ENCODE measurements around the gene DMAC2L.

DMAC2L gene

DNA sequence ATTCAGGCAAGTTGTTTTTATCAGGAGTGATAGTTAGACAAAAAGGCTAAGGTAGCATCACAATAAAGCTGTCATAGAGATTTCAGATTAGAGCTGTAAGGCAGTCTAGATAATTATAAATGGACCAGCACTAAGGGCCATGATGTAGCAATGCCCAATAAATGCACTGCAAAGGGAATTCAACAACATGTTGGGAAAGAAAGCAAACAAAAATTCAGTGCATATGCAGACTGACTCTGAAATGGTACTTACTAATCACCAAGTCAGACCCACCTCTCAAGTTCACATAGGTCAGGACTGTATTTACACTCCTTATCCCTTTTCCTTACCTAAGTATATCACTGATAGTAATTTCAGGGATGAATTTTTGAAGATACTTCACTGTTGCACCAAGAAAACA lies 47.1 kb upstream of the DMAC2L start:
- H3K4me1 ChIP-seq (ENCODE audit: insufficient read depth, low read length, poor library complexity, severe bottlenecking) = no peaks in the 10 kb centered on the region
- no peak overlapping the region for H2AFZ ChIP-seq (ENCODE audit: low read length)
- no peaks in the 10 kb centered on the region for H3K79me2 ChIP-seq (ENCODE audit: insufficient read depth, low read length)
- no peak overlapping the region for H3K4me3 ChIP-seq (ENCODE audit: low read length, poor library complexity, severe bottlenecking)
- no peaks in the 10 kb centered on the region for H3K9me2 ChIP-seq (replicated peaks; ENCODE audit: low read depth, low read length)
- no peak overlapping the region for H3K9ac ChIP-seq (ENCODE audit: low read depth, low read length, poor library complexity, severe bottlenecking)
- H3K27me3 ChIP-seq (ENCODE audit: insufficient read depth, low read length, poor library complexity, severe bottlenecking) = no peaks in the 10 kb centered on the region
- H3K36me3 ChIP-seq (ENCODE audit: insufficient read depth, low read length) = no peaks in the 10 kb centered on the region
- TF ChIP-seq EZH2phosphoT487 (IDR thresholded peaks at IDR 0.05; ENCODE audit: borderline replicate concordance) = no peak
- TF ChIP-seq, protein P1, sequence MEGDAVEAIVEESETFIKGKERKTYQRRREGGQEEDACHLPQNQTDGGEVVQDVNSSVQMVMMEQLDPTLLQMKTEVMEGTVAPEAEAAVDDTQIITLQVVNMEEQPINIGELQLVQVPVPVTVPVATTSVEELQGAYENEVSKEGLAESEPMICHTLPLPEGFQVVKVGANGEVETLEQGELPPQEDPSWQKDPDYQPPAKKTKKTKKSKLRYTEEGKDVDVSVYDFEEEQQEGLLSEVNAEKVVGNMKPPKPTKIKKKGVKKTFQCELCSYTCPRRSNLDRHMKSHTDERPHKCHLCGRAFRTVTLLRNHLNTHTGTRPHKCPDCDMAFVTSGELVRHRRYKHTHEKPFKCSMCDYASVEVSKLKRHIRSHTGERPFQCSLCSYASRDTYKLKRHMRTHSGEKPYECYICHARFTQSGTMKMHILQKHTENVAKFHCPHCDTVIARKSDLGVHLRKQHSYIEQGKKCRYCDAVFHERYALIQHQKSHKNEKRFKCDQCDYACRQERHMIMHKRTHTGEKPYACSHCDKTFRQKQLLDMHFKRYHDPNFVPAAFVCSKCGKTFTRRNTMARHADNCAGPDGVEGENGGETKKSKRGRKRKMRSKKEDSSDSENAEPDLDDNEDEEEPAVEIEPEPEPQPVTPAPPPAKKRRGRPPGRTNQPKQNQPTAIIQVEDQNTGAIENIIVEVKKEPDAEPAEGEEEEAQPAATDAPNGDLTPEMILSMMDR (conservative IDR thresholded peaks at IDR 0.05; ENCODE audit: low read length) = no peak
- H3F3A ChIP-seq (ENCODE audit: low read depth) = no peaks in the 10 kb centered on the region
- H3K9me3 ChIP-seq (ENCODE audit: insufficient read depth, low read depth, low read length) = no peaks in the 10 kb centered on the region
- H4K20me1 ChIP-seq (ENCODE audit: insufficient read depth, low read length, poor library complexity, severe bottlenecking) = no peaks in the 10 kb centered on the region
- H3K4me2 ChIP-seq (ENCODE audit: low read depth, low read length, poor library complexity, severe bottlenecking) = no peak overlapping the region

DNA sequence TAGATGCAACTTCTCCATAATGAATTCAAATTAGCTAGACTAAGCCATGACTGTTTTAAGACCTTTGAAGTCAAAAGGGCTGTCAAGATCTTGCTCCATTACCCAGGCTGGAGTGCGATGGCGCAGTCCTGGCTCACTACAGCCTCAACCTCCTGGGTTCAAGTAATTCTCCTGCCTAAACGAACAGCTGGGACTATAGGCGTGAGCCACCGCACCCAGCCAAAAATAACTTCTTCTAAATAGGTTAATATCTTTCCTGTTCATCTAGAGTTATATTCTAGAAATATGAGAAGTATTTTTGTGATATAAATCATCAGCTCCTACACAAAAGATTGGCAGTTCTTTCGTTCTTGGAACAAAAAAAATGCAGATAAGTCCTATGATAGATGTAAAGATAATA lies 41.2 kb upstream of the DMAC2L start:
- H3K9me2 ChIP-seq (replicated peaks; ENCODE audit: low read depth, low read length) = no peaks in the 10 kb centered on the region
- no peaks in the 10 kb centered on the region for H3K27me3 ChIP-seq (ENCODE audit: insufficient read depth, low read length, poor library complexity, severe bottlenecking)
- no peak overlapping the region for H3K4me3 ChIP-seq (ENCODE audit: low read length, poor library complexity, severe bottlenecking)
- H2AFZ ChIP-seq (ENCODE audit: low read length) = no peak overlapping the region
- no peak overlapping the region for H3K4me2 ChIP-seq (ENCODE audit: low read depth, low read length, poor library complexity, severe bottlenecking)
- no peak for TF ChIP-seq EZH2phosphoT487 (IDR thresholded peaks at IDR 0.05; ENCODE audit: borderline replicate concordance)
- TF ChIP-seq, protein P1 (conservative IDR thresholded peaks at IDR 0.05; ENCODE audit: low read length) = no peak
- no peaks in the 10 kb centered on the region for H3K4me1 ChIP-seq (ENCODE audit: insufficient read depth, low read length, poor library complexity, severe bottlenecking)
- no peaks in the 10 kb centered on the region for H3K79me2 ChIP-seq (ENCODE audit: insufficient read depth, low read length)
- H4K20me1 ChIP-seq (ENCODE audit: insufficient read depth, low read length, poor library complexity, severe bottlenecking) = no peaks in the 10 kb centered on the region
- H3K36me3 ChIP-seq (ENCODE audit: insufficient read depth, low read length) = no peaks in the 10 kb centered on the region
- H3K9ac ChIP-seq (ENCODE audit: low read depth, low read length, poor library complexity, severe bottlenecking) = no peak overlapping the region
- H3F3A ChIP-seq (ENCODE audit: low read depth) = no peaks in the 10 kb centered on the region
- H3K9me3 ChIP-seq (ENCODE audit: insufficient read depth, low read depth, low read length) = no peaks in the 10 kb centered on the region

DNA sequence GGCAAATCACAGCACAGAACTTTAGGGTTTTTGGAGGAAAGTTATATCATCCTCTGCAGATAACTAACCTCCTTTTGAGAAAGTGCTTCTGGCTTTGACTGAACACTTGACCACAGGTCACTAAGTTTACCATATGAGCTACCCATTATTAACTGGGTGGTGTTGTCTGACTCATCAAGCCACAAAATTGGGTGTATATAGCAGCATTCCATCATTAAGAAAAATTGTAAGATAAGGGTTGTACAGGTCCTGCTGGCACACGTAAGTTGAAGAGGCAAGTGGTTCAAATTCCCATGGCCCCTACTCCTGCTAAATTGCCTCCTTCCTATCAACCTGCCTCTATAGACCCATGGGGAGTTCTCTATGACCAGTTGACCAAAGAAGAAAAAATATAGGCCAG lies 39.6 kb upstream of the DMAC2L start:
- H3F3A ChIP-seq (ENCODE audit: low read depth) = no peaks in the 10 kb centered on the region
- no peak overlapping the region for H3K4me2 ChIP-seq (ENCODE audit: low read depth, low read length, poor library complexity, severe bottlenecking)
- H3K4me1 ChIP-seq (ENCODE audit: insufficient read depth, low read length, poor library complexity, severe bottlenecking) = no peaks in the 10 kb centered on the region
- H2AFZ ChIP-seq (ENCODE audit: low read length) = no peak overlapping the region
- no peaks in the 10 kb centered on the region for H3K9me3 ChIP-seq (ENCODE audit: insufficient read depth, low read depth, low read length)
- TF ChIP-seq EZH2phosphoT487 (IDR thresholded peaks at IDR 0.05; ENCODE audit: borderline replicate concordance) = no peak
- TF ChIP-seq, protein P1 (conservative IDR thresholded peaks at IDR 0.05; ENCODE audit: low read length) = no peak
- H3K79me2 ChIP-seq (ENCODE audit: insufficient read depth, low read length) = no peaks in the 10 kb centered on the region
- H3K4me3 ChIP-seq (ENCODE audit: low read length, poor library complexity, severe bottlenecking) = no peak overlapping the region
- H3K27me3 ChIP-seq (ENCODE audit: insufficient read depth, low read length, poor library complexity, severe bottlenecking) = no peaks in the 10 kb centered on the region
- H3K36me3 ChIP-seq (ENCODE audit: insufficient read depth, low read length) = no peaks in the 10 kb centered on the region
- no peaks in the 10 kb centered on the region for H3K9me2 ChIP-seq (replicated peaks; ENCODE audit: low read depth, low read length)
- no peaks in the 10 kb centered on the region for H4K20me1 ChIP-seq (ENCODE audit: insufficient read depth, low read length, poor library complexity, severe bottlenecking)
- no peak overlapping the region for H3K9ac ChIP-seq (ENCODE audit: low read depth, low read length, poor library complexity, severe bottlenecking)
